ENCODE measurements around the gene N4BP2L2.

- TF ChIP-seq HOXD1 (CRISPR knock-in tag; IDR thresholded peaks at IDR 0.05), result no peak
- no peak for TF ChIP-seq ZNF766 (CRISPR knock-in tag; IDR thresholded peaks at IDR 0.05; ENCODE audit: borderline replicate concordance)
- TF ChIP-seq RBM39 (IDR thresholded peaks at IDR 0.05; ENCODE audit: low read depth, low read length, poor library complexity, severe bottlenecking), result no peak
- TF ChIP-seq CC2D1A (CRISPR knock-in tag; IDR thresholded peaks at IDR 0.05), result no peak
- TF ChIP-seq NCOA1 (CRISPR knock-in tag; IDR thresholded peaks at IDR 0.05), result no peak
- no peak for TF ChIP-seq EZH2 (conservative IDR thresholded peaks at IDR 0.05; ENCODE audit: low read depth, low read length)
- no peak for TF ChIP-seq ZNF263 (CRISPR knock-in tag; IDR thresholded peaks at IDR 0.05)
- TF ChIP-seq SP1 (IDR thresholded peaks at IDR 0.05), result no peak
- no peak for TF ChIP-seq SP1 (CRISPR knock-in tag; IDR thresholded peaks at IDR 0.05)
Observed at GRCh38 chr13:32538143-32538620, 413 bp downstream of the N4BP2L2 start.
